AG09319 (cell line): ENCODE results near the gene CATSPERZ.

Experiments used
- DNase-seq: peaks from one replicate; pipeline ENCODE4 v3.0.0-alpha.2; 2010; ENCODE audit warnings: low read depth; ENCODE audit errors: extremely low read depth
- TF ChIP-seq, protein P1 (sequence below): IDR thresholded peaks from 2 replicates; pipeline ENCODE4 v1.5.1; 2011; ENCODE audit warnings: low read depth, mild to moderate bottlenecking, inconsistent platforms, low read length, moderate library complexity

The CATSPERZ gene

DNA sequence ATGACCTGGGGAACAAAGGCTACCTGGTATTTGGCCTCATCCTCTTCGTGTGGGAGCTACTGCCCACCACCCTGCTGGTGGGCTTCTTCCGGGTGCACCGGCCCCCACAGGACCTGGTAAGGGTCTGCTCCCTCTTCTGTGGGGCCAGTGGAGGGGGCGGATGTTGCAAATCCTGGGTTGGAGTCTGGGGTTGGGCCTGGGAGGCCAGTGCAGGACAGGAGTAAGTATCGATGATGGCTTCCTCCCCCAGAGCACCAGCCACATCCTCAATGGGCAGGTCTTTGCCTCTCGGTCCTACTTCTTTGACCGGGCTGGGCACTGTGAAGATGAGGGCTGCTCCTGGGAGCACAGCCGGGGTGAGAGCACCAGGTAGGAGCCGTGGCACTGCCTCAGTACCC is 11.8 kb upstream of the CATSPERZ start:
- TF ChIP-seq, protein P1, sequence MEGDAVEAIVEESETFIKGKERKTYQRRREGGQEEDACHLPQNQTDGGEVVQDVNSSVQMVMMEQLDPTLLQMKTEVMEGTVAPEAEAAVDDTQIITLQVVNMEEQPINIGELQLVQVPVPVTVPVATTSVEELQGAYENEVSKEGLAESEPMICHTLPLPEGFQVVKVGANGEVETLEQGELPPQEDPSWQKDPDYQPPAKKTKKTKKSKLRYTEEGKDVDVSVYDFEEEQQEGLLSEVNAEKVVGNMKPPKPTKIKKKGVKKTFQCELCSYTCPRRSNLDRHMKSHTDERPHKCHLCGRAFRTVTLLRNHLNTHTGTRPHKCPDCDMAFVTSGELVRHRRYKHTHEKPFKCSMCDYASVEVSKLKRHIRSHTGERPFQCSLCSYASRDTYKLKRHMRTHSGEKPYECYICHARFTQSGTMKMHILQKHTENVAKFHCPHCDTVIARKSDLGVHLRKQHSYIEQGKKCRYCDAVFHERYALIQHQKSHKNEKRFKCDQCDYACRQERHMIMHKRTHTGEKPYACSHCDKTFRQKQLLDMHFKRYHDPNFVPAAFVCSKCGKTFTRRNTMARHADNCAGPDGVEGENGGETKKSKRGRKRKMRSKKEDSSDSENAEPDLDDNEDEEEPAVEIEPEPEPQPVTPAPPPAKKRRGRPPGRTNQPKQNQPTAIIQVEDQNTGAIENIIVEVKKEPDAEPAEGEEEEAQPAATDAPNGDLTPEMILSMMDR: no peak
- DNase-seq: no peak

DNA sequence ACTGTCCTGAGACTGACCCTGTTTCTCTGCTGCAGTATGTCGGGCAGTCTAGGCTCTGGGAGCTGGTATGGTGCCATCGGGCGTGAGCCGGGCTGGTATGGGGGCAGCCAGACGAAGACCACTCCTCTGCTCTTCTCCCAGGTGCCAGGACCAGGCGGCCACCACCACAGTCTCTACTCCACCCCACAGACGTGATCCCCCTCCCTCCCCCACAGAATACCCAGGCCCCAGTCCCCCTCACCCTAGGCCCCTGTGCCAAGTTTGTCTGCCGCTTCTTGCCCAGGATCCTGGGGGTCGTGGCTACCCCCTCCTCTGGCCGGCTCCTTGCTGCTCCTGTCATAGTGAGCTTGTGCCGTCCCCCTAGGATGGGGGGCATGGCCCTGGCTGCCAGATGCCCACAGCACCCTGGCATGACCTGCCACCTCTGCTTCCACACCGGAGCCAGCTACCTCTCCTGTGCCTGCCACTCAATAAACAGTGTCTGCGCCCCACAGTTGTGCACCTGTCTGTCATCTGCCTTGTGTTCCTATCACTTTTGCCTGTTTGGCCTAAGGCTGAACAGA is 11.1 kb upstream of the CATSPERZ start:
- TF ChIP-seq, protein P1: no peak
- DNase-seq: no peak

DNA sequence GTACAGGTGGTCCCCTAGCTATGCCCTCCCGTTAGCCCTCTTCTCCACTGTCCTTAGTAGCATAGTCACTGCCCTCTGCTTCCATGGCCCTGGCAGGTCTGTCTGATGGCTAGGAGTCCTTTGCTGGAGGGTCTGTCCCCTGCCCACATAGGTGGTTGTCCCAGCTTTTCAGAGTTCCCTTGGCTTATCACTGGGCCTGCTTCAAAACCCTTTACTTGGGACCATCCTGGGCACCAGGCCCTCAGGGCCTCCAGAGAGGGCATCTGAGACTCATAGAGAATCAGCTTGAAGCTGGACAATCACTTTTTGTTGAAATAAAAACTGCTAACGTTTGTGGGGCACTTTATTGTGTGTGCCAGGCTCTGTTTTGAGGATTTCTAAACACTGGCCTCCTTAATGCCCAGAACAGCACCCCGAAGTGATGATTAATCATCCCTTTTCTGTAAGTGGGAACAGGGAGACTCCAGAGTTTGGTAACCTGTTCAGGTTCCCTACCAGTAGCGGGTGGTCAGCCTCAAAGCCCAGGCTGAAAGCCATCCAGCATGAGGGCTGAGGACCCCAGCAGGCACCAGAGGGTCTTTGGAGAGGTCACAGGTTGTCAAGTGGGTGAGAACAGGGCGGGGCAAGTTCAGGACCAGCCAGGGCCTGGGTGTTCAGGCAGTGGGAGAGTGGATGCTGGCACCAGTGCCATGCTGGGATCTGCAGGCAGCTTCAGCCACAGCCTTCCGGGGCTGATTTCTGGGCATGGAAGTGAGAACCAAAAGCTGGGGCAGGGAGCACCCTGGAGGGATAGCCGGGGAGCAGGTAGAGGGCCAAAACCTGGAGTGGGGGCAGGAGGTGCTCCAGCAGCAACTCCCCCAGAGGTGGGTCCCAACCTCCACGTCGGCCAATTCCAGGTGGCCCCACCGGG is 9.6 kb upstream of the CATSPERZ start:
- no peak for DNase-seq
- TF ChIP-seq, protein P1: no peak

DNA sequence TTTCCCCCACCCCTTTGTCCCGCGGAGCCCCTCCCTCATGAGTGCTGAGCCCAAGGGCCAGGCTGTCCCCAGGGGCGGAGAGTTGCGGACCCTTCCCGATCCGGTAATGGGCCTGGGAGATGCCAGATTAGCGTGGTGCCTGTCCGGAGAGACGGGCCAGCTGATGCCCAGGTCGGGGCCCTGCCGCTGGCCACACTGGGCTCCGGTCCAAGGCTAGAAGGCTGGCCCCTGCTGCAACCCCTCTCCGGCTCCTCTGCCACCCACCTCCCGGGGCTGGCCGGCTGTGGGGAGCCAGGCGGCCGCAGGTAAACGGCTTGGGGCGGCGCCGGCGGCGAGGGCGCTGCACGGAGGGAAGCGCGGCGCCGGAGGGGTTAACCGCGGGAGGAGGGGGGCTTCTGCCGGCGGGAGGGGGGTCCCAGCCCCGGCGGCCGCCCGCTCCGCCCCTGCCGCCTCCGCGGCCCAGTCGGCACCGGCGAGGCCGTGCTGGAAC is 8.9 kb upstream of the CATSPERZ start, which contains the start of gene KCNK4:
Gene KCNK4 (plus strand): TSS at position 41 of the 490 bp plus-strand sequence. CDS start 1,717 bp downstream, outside the sequence.
- no peak for DNase-seq
- TF ChIP-seq, protein P1: no peak

DNA sequence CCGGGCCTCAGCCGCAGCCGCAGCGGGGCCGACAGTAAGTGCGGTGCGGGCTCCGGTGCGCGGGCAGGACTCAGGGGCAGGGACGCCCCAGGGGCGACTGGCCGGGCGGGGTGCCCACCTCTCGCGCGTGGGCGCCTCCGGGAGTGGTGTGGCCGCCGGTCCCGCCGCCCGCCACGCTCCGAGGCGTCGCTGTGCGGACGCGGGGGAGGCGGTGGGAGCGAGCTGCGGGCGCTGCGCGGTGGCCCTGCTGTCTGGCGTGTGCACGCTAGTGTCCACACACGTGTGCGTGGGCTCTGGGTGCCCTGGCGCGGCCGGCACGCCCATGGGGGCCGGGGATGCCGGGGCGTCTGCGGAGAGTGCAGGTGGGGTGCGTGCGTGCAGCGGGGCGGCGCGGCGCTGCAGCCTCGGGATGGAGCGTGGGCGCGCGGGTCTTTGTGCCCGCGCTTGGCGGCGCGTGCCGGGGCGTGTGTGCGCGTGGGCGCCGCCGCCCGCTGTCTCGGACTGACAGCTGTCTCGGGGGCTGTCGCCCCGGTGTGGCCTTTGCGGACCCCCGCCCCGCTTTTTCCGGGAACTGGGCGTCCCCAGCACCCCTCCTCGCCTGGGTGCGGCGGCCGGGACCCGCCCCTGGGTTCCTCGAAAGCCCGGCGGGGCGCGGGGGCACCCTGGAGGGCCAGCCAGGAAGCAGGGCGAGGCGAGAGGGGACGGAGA is 8.3 kb upstream of the CATSPERZ start:
- no peak for DNase-seq
- TF ChIP-seq, protein P1: no peak

DNA sequence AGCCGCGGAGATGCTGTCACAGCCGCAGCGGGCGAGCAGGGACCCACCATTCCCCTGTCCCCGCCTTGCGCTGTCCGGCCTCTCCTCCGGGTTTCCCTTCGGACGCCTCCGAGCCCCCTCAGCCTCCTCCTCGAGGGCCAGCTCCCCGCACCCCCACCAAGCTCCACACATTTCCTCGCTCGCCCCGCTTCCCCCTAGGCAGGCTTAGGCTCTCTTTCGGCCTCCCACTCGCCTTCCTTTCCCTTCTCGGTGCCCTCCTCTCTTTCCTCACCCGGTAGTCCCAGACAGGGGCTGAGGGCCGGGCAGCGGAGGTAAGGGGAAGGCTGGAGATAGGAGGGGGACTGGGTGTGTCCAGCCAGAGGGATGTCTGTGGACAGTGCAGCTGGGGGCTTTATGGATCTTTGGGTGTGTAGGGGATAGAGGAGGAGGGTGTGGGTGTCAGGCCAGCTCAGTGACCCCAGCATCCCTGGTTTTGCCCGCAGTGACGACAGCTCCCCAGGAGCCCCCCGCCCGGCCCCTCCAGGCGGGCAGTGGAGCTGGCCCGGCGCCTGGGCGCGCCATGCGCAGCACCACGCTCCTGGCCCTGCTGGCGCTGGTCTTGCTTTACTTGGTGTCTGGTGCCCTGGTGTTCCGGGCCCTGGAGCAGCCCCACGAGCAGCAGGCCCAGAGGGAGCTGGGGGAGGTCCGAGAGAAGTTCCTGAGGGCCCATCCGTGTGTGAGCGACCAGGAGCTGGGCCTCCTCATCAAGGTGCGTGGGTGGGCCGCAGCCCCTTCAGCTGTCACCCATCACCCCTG is 7.5 kb upstream of the CATSPERZ start:
- no peak for DNase-seq
- TF ChIP-seq, protein P1: no peak
